Pancreas (tissue), 10 donors: ENCODE data around the gene RTRAF. TPM values are rescaled to one million over a fixed set of nuclear protein-coding genes. Genes with fewer than 3 reads are reported as not detected.
A peak's percentile ranks its signal among the peaks of the same experiment; 100 is the strongest.

Experiments used
- ATAC-seq, 4 donors: fragments of 200-7000 bp; cut with Tn5 transposase; one replicate each; pipeline versions ENCODE4 v1.8.0 to v1.9.1; 2020; ENCODE audit warnings: mild to moderate bottlenecking in 4 of 4, moderate library complexity in 4 of 4
- DNase-seq, 6 donors: peaks; one replicate each; pipeline ENCODE4 v3.0.0-alpha.2; 2020
- FAIRE-seq: peaks from 2 replicates; lab custom pipeline; 2012; peaks lifted over from hg19 to GRCh38; lab: Jason Lieb, UNC
- H3K27ac ChIP-seq, 4 donors: fragments of 200-600 bp; sonication (generic); 1 replicate in 3 of 4; 2 replicates in 1 of 4; pipeline versions ENCODE4 v1.5.0 to v1.8.0; 2020
- H3K27me3 ChIP-seq, 4 donors: fragments of 200-600 bp; one replicate each; pipeline ENCODE4 v1.8.0; 2021
- H3K36me3 ChIP-seq, 3 donors: fragments of 200-600 bp; sonication (generic) in 1 of 3; one replicate each; pipeline versions ENCODE4 v1.5.0 to v1.8.0; 2020 to 2021
- H3K4me1 ChIP-seq, 3 donors: fragments of 200-600 bp; one replicate each; pipeline ENCODE4 v1.8.0; 2021
- H3K4me3 ChIP-seq, 4 donors: fragments of 200-600 bp; sonication (generic) in 2 of 4; one replicate each; pipeline versions ENCODE4 v1.5.0 to v1.8.0; 2020 to 2021
- H3K9me3 ChIP-seq, 4 donors: fragments of 200-600 bp; one replicate each; pipeline ENCODE4 v1.8.0; 2021
- WGBS, 2 donors: extraction: QIAGEN DNeasy Blood & Tissue Kit; methylation state at CpG; one replicate each; pipeline ENCODE4 v1.1.7; 2013; 5-methylcytosine and 5-hydroxymethylcytosine counted together
- intact Hi-C, 3 donors: fragments of 100-400 bp; cut with DNase I; formaldehyde crosslinking; loops; one replicate each; pipeline versions ENCODE4 v1.11.1 to v1.14.2; 2022
- polyA plus RNA-seq, 2 donors: library from polyadenylated mRNA; stranded (reverse); fragments of 200-250 nt; gene quantifications; one replicate each; pipeline ENCODE4 v1.2.3, GENCODE V29; 2013
- total RNA-seq, 6 donors: library from RNA; stranded (reverse); fragmentation: NEBNext Ultra II Directional in 4 of 6; extraction: Animal tissue kit (Norgen Biotek cat#: 25700) in 4 of 6; gene quantifications; one replicate each; pipeline versions ENCODE4 v1.2.1 to v1.2.4, GENCODE V29; 2021 to 2023
- TF ChIP-seq, protein P1 (sequence below), 4 donors: fragments of 200-600 bp; sonication (generic) in 3 of 4; IDR thresholded peaks; one replicate each; pipeline versions ENCODE4 v1.5.0 to v1.8.0; 2021; ENCODE audit warnings: antibody characterized with exemption in 4 of 4
- donor health status: healthy with polysubstance abuse.
- donor health status: DM: no; HTN: no; CAD: no; lungs with moderate emphysema.
- donor health status: DM: no; HTN: no; CAD: no.
- donor health status: control.
- donor health status: control.
- donor health status: Bipolar disorder and iron deficiency.
- donor health status: DM: yes; HTN: yes; CAD: no.
- donor health status: DM: no; HTN: no; CAD: no.
- donor health status: DM: no; HTN: no; CAD: no.
- donor health status: DM: yes; HTN: yes; CAD: no.

RTRAF gene
- total and polyA plus RNA-seq, 8 donors: 57.5 to 96.4 (median 69.0) TPM

DNA sequence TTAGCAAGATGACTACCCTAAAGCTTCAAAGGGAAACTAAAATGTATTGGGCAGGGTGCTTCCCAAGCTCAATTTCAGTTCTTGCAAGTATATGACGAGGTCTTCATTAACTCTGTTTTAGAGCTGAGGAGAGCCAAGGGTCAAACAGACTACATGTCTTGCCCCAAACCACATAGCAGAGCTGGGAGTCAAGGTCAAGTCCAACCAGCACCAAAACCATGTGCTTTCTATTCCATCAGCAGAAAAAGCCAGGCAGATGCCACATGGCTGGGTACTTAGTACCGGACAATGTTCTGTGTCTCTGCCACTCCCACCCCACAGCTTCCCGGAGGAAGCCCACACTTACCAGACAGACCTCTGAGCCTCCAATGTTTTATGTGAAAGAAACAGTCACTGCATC is 61.9 kb downstream of the RTRAF start:
- no peak for FAIRE-seq
- H3K27ac ChIP-seq: no peak overlapping the region
- WGBS, 2 donors: 80 to 84% methylated on average over 3 of the region's 3 CpGs

DNA sequence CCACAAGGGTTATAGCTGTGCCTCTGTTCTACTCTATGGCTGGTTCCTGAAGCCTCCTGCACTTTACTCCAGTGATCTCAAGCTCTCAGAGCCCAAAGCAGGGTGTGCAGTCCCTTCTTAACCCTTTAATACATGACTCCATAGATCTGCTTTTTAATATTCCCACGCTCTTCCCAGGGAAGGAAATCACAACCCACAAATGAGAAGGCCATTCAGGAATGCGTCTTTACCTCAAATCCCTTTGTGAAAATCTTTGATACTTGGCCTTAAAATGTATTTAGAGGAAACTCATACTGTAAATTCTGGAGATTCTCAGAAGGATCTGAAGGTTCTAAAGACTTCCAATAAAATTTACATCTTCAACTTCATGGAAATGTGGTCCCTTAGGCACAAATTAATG is 62.5 kb downstream of the RTRAF start:
- no peaks in the 10 kb centered on the region for H3K9me3 ChIP-seq
- no peaks in the 10 kb centered on the region for H3K27me3 ChIP-seq
- H3K4me1 ChIP-seq: peaks cover 0 to 6% (median 0%) of the 10 kb centered on the region in 3 donors
- H3K4me3 ChIP-seq: no peak overlapping the region
- TF ChIP-seq, protein P1, sequence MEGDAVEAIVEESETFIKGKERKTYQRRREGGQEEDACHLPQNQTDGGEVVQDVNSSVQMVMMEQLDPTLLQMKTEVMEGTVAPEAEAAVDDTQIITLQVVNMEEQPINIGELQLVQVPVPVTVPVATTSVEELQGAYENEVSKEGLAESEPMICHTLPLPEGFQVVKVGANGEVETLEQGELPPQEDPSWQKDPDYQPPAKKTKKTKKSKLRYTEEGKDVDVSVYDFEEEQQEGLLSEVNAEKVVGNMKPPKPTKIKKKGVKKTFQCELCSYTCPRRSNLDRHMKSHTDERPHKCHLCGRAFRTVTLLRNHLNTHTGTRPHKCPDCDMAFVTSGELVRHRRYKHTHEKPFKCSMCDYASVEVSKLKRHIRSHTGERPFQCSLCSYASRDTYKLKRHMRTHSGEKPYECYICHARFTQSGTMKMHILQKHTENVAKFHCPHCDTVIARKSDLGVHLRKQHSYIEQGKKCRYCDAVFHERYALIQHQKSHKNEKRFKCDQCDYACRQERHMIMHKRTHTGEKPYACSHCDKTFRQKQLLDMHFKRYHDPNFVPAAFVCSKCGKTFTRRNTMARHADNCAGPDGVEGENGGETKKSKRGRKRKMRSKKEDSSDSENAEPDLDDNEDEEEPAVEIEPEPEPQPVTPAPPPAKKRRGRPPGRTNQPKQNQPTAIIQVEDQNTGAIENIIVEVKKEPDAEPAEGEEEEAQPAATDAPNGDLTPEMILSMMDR (IDR thresholded peaks at IDR 0.05): no peak
- intact Hi-C loops: no loop called here
- WGBS, 2 donors: 45 to 48% methylated on average over 2 of the region's 2 CpGs
- FAIRE-seq: no peak
- H3K27ac ChIP-seq: no peak overlapping the region
- H3K36me3 ChIP-seq: no peaks in the 10 kb centered on the region
- ATAC-seq: no peak
- no peak for DNase-seq

More for the DNA sequence above, 61.9 kb downstream of the RTRAF start:
- no peak for ATAC-seq
- H3K36me3 ChIP-seq: no peaks in the 10 kb centered on the region
- no peaks in the 10 kb centered on the region for H3K27me3 ChIP-seq
- intact Hi-C loops: no loop called here
- peaks cover 0 to 6% (median 0%) of the 10 kb centered on the region in 3 donors for H3K4me1 ChIP-seq
- H3K9me3 ChIP-seq: no peaks in the 10 kb centered on the region
- TF ChIP-seq, protein P1 (IDR thresholded peaks at IDR 0.05): no peak
- no peak for DNase-seq
- no peak overlapping the region for H3K4me3 ChIP-seq

DNA sequence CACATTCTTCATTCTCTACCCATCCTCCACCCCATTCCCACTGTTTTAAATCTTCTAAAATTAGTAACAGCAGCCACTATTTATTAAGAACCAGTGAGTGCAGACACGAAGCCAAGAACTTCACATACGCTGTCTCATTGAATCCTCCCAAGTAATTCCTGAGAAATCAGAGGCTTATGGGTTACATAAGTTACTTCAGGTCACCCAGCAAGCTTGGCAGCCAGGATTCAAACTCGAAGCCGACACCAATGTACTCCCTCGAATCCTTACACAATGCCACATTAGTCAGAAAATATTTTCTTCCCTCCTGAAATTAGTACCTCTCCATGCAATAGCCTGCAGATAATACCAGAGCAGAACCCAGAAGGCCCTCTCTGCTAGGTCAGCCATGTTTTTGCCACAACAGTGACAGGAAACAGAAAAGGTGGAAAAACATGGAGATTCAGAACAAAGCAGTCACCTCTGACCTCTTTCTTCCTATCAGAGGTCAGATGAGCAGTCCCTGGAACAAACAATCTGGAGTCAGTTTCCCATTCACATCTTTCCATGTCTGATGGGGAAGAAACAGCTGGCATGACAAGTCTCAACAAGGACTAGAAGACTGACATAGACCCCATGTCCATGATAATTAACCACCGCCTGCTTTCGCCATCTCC is 63.1 kb downstream of the RTRAF start:
- no peak overlapping the region for H3K27ac ChIP-seq
- intact Hi-C loops: no loop called here
- no peak for DNase-seq

DNA sequence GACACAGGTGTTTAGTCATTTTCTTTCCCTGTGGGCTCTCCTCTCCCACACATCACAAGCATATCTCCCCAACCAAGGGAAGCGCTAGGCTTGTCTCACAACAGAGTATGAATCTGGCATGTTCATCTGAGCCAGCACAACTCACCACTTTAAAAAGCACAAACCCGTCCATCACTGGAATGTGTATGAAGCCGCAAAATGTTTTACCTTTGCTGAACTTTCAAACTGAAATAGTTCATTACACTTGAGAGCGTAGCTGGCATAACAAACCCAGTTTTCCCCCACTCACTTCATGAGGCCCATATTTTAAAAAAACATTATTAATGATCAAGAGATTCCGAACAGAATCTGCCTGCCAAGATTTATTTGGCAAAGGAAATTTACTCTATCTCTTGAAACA is 63.7 kb downstream of the RTRAF start:
- Histone ChIP-seq H3K27ac (no peak overlapping the region), H3K27me3 (no peaks in the 10 kb centered on the region), H3K4me3 (no peak overlapping the region), H3K9me3 (no peaks in the 10 kb centered on the region), H3K4me1 (peaks cover 0 to 6% (median 0%) of the 10 kb centered on the region in 3 donors), H3K36me3 (no peaks in the 10 kb centered on the region)
- DNase-seq: no peak
- WGBS, 2 donors: 64 to 78% methylated on average over 5 of the region's 5 CpGs
- TF ChIP-seq, protein P1 (IDR thresholded peaks at IDR 0.05): no peak
- intact Hi-C loops: no loop called here
- no peak for ATAC-seq
- FAIRE-seq: no peak

More for the DNA sequence above, 63.1 kb downstream of the RTRAF start:
- WGBS, 2 donors: 85% methylated on average over 7 of the region's 7 CpGs
- TF ChIP-seq, protein P1 (IDR thresholded peaks at IDR 0.05): no peak
- no peak overlapping the region for H3K4me3 ChIP-seq
- H3K4me1 ChIP-seq: peaks cover 0 to 6% (median 0%) of the 10 kb centered on the region in 3 donors
- no peaks in the 10 kb centered on the region for H3K9me3 ChIP-seq
- no peaks in the 10 kb centered on the region for H3K36me3 ChIP-seq
- H3K27me3 ChIP-seq: no peaks in the 10 kb centered on the region
- FAIRE-seq (no peak), ATAC-seq (peak in 3 of 4 donors; percentile 18 to 44 (median 23))

DNA sequence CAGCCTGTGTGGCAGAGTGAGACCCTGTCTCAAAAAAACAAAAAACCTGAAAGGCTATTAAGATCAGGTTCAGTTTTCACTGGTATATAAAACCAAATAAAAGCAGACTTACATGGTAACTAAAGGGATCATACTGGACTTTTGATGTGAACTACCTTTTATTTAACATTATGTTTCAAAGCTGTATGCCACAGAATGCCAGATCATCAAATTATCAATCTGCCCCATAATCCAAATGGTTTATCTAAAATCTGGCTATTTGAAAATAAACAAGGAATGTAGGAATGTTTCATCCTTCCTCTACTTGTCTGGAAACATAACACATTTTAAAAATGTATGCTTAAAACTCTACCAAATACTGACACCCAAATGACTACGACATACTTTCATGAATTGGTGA is 65.3 kb downstream of the RTRAF start:
- intact Hi-C loops: no loop called here
- H3K27ac ChIP-seq: no peak overlapping the region
- H3K4me1 ChIP-seq: peaks cover 0 to 9% (median 6%) of the 10 kb centered on the region in 3 donors
- DNase-seq (no peak), ATAC-seq (no peak), FAIRE-seq (no peak)
- no peak overlapping the region for H3K4me3 ChIP-seq
- no peaks in the 10 kb centered on the region for H3K27me3 ChIP-seq
- TF ChIP-seq, protein P1 (IDR thresholded peaks at IDR 0.05): no peak
- H3K9me3 ChIP-seq: no peaks in the 10 kb centered on the region
- no peaks in the 10 kb centered on the region for H3K36me3 ChIP-seq
- WGBS, 2 donors: 0% methylated on average over 1 of the region's 1 CpG
